Sigmoid colon (tissue), 4 donors: Measurements from ENCODE around the gene ARL5C.

Source experiments
- EP300 ChIP-seq, 4 donors: sonication (generic); formaldehyde crosslinking; IDR thresholded peaks; one replicate each; pipeline ENCODE4 v1.6.1; 2017; ENCODE audit warnings: antibody characterized with exemption in 4 of 4
- POLR2A ChIP-seq, 2 donors: fragments of 450-650 bp; IDR thresholded peaks; one replicate each; pipeline ENCODE4 v1.6.1; 2016; ENCODE audit warnings: antibody characterized with exemption in 2 of 2, mild to moderate bottlenecking in 2 of 2, moderate library complexity in 2 of 2
- TF ChIP-seq, protein P1 (sequence below), 4 experiments: fragments of 450-650 bp in 3 of 4; fragments of 200-600 bp in 1 of 4; IDR thresholded peaks; one replicate each; pipeline ENCODE4 v1.5.1; 2016 to 2019; ENCODE audit warnings: antibody characterized with exemption in 4 of 4, mild to moderate bottlenecking in 3 of 4, moderate library complexity in 2 of 4

DNA sequence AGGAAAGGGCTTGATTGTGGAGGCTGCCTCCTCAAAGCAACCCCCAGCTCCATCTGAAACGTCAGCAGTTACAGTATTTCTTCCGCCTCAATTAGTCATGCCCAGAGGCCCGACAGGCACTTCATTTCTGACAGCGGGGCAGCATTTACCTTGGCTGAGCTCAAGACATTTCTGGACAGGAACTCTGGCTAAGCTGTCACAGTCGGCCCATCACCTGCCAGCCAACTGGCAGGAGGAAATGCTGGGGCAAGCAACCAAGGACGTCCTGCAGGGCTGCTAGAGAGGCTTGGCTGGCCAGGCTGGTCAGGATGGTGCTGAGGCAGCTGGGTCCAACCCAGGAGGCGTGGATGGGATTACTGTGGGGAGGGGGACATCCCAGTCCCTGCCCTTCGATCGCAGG is 42.3 kb downstream of the ARL5C start:
- TF ChIP-seq, protein P1, sequence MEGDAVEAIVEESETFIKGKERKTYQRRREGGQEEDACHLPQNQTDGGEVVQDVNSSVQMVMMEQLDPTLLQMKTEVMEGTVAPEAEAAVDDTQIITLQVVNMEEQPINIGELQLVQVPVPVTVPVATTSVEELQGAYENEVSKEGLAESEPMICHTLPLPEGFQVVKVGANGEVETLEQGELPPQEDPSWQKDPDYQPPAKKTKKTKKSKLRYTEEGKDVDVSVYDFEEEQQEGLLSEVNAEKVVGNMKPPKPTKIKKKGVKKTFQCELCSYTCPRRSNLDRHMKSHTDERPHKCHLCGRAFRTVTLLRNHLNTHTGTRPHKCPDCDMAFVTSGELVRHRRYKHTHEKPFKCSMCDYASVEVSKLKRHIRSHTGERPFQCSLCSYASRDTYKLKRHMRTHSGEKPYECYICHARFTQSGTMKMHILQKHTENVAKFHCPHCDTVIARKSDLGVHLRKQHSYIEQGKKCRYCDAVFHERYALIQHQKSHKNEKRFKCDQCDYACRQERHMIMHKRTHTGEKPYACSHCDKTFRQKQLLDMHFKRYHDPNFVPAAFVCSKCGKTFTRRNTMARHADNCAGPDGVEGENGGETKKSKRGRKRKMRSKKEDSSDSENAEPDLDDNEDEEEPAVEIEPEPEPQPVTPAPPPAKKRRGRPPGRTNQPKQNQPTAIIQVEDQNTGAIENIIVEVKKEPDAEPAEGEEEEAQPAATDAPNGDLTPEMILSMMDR (IDR thresholded peaks at IDR 0.05) = no peak
- no peak for TF ChIP-seq POLR2A (IDR thresholded peaks at IDR 0.05)
- TF ChIP-seq EP300 (IDR thresholded peaks at IDR 0.05) = no peak
